Body of pancreas (tissue), 4 donors: ENCODE data around the gene ZFP1.

Experiments used
- CTCF ChIP-seq, 7 experiments: fragments of 450-650 bp in 4 of 7; fragments of 200-600 bp in 3 of 7; sonication (generic) in 3 of 7; IDR thresholded peaks; one replicate each; pipeline ENCODE4 v1.5.1; 2016 to 2019; ENCODE audit warnings: antibody characterized with exemption in 7 of 7
- POLR2A ChIP-seq, 3 donors: fragments of 450-650 bp; IDR thresholded peaks; one replicate each; pipeline ENCODE4 v1.6.1; 2016; ENCODE audit warnings: antibody characterized with exemption in 3 of 3, mild to moderate bottlenecking in 2 of 3

- TF ChIP-seq CTCF (IDR thresholded peaks at IDR 0.05) (no peak), POLR2A (IDR thresholded peaks at IDR 0.05) (no peak)
Observed at GRCh38 chr16:75160386-75160785, 12.1 kb downstream of the ZFP1 start.
